Measurements from ENCODE around the gene TEKT5. TPM values are rescaled to one million over a fixed set of nuclear protein-coding genes. Genes with fewer than 3 reads are reported as not detected.

Gene TEKT5
- total and polyA plus RNA-seq, 2 experiments from 2014 or later: not detected

GRCh38 chr16:10619271-10619849 lies 75.4 kb downstream of the TEKT5 start:
- Histone ChIP-seq H3K4me1 (ENCODE audit: insufficient read depth) (peaks cover 7% of the 10 kb centered on the region; the same call in 1 of the 2 replicates), H3K36me3 (ENCODE audit: low read depth) (no peaks in the 10 kb centered on the region), H3K4me2 (ENCODE audit: unreplicated experiment) (no peak overlapping the region), H3K79me2 (ENCODE audit: insufficient read depth) (no peaks in the 10 kb centered on the region), H4K20me1 (ENCODE audit: insufficient read depth) (no peaks in the 10 kb centered on the region), H2AFZ (0 out of 2 replicates have a peak overlapping the region, but pooled peaks have one; percentile 31), H3K9me2 (ENCODE audit: insufficient read depth) (no peaks in the 10 kb centered on the region), H3K27ac (no peak overlapping the region), H3K9me3 (ENCODE audit: low read depth) (no peaks in the 10 kb centered on the region), H3K4me3 (no peak overlapping the region), H3K9ac (no peak overlapping the region), H3K27me3 (replicated peaks; ENCODE audit: insufficient read depth) (no peaks in the 10 kb centered on the region), H3F3A (ENCODE audit: insufficient read depth) (no peaks in the 10 kb centered on the region)
- WGBS, 2 experiments (ENCODE audit: low coverage in 1 of 2, low lambda C conversion rate in 2 of 2, missing lambda C conversion rate in 2 of 2): 31 to 36% methylated on average over 23 to 25 of the region's 25 CpGs
- in situ Hi-C loops (cut with MboI): no loop called here
- DNase-seq: peak; percentile 31
- TF ChIP-seq EZH2 (IDR thresholded peaks at IDR 0.05; ENCODE audit: insufficient read depth, poor library complexity, severe bottlenecking) (no peak), EZH2phosphoT487 (IDR thresholded peaks at IDR 0.05; ENCODE audit: insufficient read depth, low read depth) (no peak)

- WGBS, 2 experiments (ENCODE audit: low coverage in 1 of 2, low lambda C conversion rate in 2 of 2, missing lambda C conversion rate in 2 of 2): 65 to 68% methylated on average over 13 of the region's 13 CpGs
- Histone ChIP-seq H4K20me1 (ENCODE audit: insufficient read depth) (no peaks in the 10 kb centered on the region), H3K9me3 (ENCODE audit: low read depth) (no peaks in the 10 kb centered on the region), H3K4me2 (ENCODE audit: unreplicated experiment) (no peak overlapping the region), H3K27ac (no peak overlapping the region), H2AFZ (no peak overlapping the region), H3K9me2 (ENCODE audit: insufficient read depth) (no peaks in the 10 kb centered on the region), H3K9ac (no peak overlapping the region), H3K4me3 (no peak overlapping the region), H3K4me1 (ENCODE audit: insufficient read depth) (peaks cover 7% of the 10 kb centered on the region; the same call in 1 of the 2 replicates), H3K79me2 (ENCODE audit: insufficient read depth) (no peaks in the 10 kb centered on the region), H3K27me3 (replicated peaks; ENCODE audit: insufficient read depth) (no peaks in the 10 kb centered on the region), H3K36me3 (ENCODE audit: low read depth) (no peaks in the 10 kb centered on the region), H3F3A (ENCODE audit: insufficient read depth) (no peaks in the 10 kb centered on the region)
- no peak for TF ChIP-seq EZH2 (IDR thresholded peaks at IDR 0.05; ENCODE audit: insufficient read depth, poor library complexity, severe bottlenecking)
- no peak for TF ChIP-seq EZH2phosphoT487 (IDR thresholded peaks at IDR 0.05; ENCODE audit: insufficient read depth, low read depth)
- in situ Hi-C loops (cut with MboI): no loop called here
- DNase-seq: no peak
Measured at GRCh38 chr16:10618710-10619209, 76.0 kb downstream of the TEKT5 start.

- no peaks in the 10 kb centered on the region for H3K36me3 ChIP-seq (ENCODE audit: low read depth)
- no peak overlapping the region for H3K9ac ChIP-seq
- TF ChIP-seq EZH2 (IDR thresholded peaks at IDR 0.05; ENCODE audit: insufficient read depth, poor library complexity, severe bottlenecking) (no peak), EZH2phosphoT487 (IDR thresholded peaks at IDR 0.05; ENCODE audit: insufficient read depth, low read depth) (no peak)
- no peaks in the 10 kb centered on the region for H3K9me3 ChIP-seq (ENCODE audit: low read depth)
- no peaks in the 10 kb centered on the region for H3K79me2 ChIP-seq (ENCODE audit: insufficient read depth)
- WGBS, 2 experiments (ENCODE audit: low coverage in 1 of 2, low lambda C conversion rate in 2 of 2, missing lambda C conversion rate in 2 of 2): 75 to 76% methylated on average over 12 of the region's 12 CpGs
- H2AFZ ChIP-seq: no peak overlapping the region
- no peaks in the 10 kb centered on the region for H4K20me1 ChIP-seq (ENCODE audit: insufficient read depth)
- no peak overlapping the region for H3K27ac ChIP-seq
- no peak overlapping the region for H3K4me3 ChIP-seq
- peaks cover 7% of the 10 kb centered on the region; the same call in 1 of the 2 replicates for H3K4me1 ChIP-seq (ENCODE audit: insufficient read depth)
- H3K9me2 ChIP-seq (ENCODE audit: insufficient read depth): no peaks in the 10 kb centered on the region
- DNase-seq: peak; percentile 10
- no peak overlapping the region for H3K4me2 ChIP-seq (ENCODE audit: unreplicated experiment)
- in situ Hi-C loops (cut with MboI): no loop called here
- H3K27me3 ChIP-seq (replicated peaks; ENCODE audit: insufficient read depth): no peaks in the 10 kb centered on the region
- no peaks in the 10 kb centered on the region for H3F3A ChIP-seq (ENCODE audit: insufficient read depth)
Measured at GRCh38 chr16:10617662-10618420, 76.9 kb downstream of the TEKT5 start.

GRCh38 chr16:10616756-10617640 lies 77.7 kb downstream of the TEKT5 start:
- H4K20me1 ChIP-seq (ENCODE audit: insufficient read depth): no peaks in the 10 kb centered on the region
- H3K9me2 ChIP-seq (ENCODE audit: insufficient read depth): no peaks in the 10 kb centered on the region
- no peak overlapping the region for H3K4me2 ChIP-seq (ENCODE audit: unreplicated experiment)
- no peak overlapping the region for H2AFZ ChIP-seq
- no peaks in the 10 kb centered on the region for H3K79me2 ChIP-seq (ENCODE audit: insufficient read depth)
- H3K27ac ChIP-seq: no peak overlapping the region
- H3K4me3 ChIP-seq: no peak overlapping the region
- in situ Hi-C loops (cut with MboI): no loop called here
- no peaks in the 10 kb centered on the region for H3K9me3 ChIP-seq (ENCODE audit: low read depth)
- TF ChIP-seq EZH2 (IDR thresholded peaks at IDR 0.05; ENCODE audit: insufficient read depth, poor library complexity, severe bottlenecking) (no peak), EZH2phosphoT487 (IDR thresholded peaks at IDR 0.05; ENCODE audit: insufficient read depth, low read depth) (no peak)
- no peaks in the 10 kb centered on the region for H3F3A ChIP-seq (ENCODE audit: insufficient read depth)
- peaks cover 7% of the 10 kb centered on the region; the same call in 1 of the 2 replicates for H3K4me1 ChIP-seq (ENCODE audit: insufficient read depth)
- H3K9ac ChIP-seq: no peak overlapping the region
- H3K27me3 ChIP-seq (replicated peaks; ENCODE audit: insufficient read depth): no peaks in the 10 kb centered on the region
- H3K36me3 ChIP-seq (ENCODE audit: low read depth): no peaks in the 10 kb centered on the region
- 35 to 36% methylated on average over 14 of the region's 14 CpGs for WGBS, 2 experiments (ENCODE audit: low coverage in 1 of 2, low lambda C conversion rate in 2 of 2, missing lambda C conversion rate in 2 of 2)
- peak; percentile 72 for DNase-seq
